ENCODE results near the gene ZNF598. TPM values are rescaled to one million over a fixed set of nuclear protein-coding genes. Genes with fewer than 3 reads are reported as not detected.

Gene ZNF598
- total RNA-seq, 1 experiment from 2014 or later = 21.6 TPM

GRCh38 chr16:1991948-1992703 lies 17.5 kb downstream of the ZNF598 start:
- DNase-seq (ENCODE audit: low read depth) = peak; percentile 87

DNA sequence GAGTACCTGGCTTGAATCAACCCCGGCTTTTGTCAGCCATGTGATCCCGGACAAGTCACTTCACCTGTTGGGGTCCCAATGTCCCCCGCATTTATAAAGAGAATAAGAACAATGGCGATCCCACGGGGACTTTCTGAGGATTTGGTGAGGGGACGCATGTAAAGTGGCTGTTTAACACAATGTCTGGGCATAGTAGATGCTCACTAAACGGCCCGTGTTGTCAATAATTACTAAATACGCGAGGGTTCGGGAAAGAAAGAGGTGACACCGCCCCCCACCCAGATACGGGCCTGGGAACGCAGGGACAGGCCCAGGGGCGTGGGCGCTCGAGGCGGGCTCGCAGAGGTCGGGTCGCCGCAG lies 18.1 kb downstream of the ZNF598 start:
- no peak for DNase-seq (ENCODE audit: low read depth)

DNA sequence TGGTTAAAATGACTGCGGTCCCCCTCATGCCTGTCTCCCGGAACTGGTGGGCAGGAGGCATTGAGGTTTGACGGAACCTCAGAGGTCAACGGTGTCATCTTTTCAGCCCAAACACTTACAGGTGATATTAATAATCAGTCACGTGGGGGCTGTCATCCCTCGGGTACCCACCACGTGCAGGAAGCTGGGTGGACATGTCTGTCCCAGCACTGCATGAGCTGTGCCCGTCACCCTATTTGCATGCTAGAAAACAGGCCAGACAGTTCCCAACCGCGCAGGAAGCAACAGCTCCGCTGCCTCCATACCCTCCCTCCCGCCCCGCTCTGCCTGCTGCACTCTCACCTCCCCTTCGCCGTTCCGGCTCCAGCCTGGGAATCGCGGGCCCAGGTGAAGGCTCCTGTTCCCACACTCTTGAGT lies 18.5 kb downstream of the ZNF598 start:
- no peak for DNase-seq (ENCODE audit: low read depth)

- peak; percentile 24 for DNase-seq (ENCODE audit: low read depth)
These were observed 19.1 kb downstream of the ZNF598 start for GRCh38 chr16:1990351-1991134.

DNA sequence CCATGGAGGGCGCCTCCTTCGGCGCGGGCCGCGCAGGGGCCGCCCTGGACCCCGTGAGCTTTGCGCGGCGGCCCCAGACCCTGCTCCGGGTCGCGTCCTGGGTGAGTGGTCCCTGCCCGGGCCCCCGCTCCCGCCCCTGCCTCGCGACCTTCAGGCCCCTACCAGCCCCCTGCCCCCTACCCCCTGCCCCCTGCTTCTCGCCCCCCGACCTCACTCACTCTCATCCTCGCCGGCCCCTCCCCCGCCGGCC lies 19.6 kb downstream of the ZNF598 start:
- no peak for DNase-seq (ENCODE audit: low read depth)

DNA sequence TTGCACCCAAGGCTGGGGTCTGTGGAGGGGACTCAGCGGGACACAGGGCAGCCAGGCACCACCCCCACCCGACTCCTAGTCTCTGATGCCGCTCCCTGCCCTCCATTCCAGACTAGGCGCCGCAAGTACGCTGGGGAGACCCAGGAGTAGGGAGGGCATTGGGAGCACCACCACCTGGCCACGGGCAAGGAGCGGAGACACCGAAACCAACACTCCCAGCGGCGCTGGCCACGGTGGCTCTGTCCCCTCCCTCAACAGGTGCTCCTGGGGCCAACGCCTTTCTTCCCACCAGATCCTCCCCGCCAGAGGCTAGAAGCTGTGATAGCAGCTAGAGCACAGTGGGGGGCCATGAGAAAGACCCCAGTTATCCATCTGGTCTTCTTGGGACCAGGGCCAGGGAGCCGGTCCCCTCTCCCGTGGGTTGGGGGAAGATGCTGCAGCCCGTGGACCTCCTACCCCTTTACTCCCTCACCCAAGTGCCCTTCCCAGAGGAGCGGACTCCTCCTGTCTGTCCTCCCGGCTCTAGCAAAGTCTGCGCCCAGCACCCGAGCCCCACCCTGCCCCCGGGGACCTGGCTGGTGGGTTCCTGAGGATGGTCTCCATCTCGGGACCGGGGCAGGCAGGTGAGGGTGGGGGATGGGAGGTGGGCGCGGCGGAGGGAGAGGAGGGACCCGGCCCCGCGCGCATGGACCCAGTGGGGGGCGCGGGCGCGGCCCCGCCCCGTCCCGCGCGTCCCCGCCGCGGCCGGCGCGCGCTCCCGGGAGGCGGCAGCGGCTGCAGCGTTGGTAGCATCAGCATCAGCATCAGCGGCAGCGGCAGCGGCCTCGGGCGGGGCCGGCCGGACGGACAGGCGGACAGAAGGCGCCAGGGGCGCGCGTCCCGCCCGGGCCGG lies 20.2 kb downstream of the ZNF598 start, which contains the start of gene SYNGR3:
Gene SYNGR3, plus strand, starts transcription at position 762 of the 892 bp plus-strand sequence. CDS start 133 bp downstream, outside the sequence.
- DNase-seq (ENCODE audit: low read depth) = peak; percentile 39

GRCh38 chr16:1987198-1987597 lies 22.4 kb downstream of the ZNF598 start:
- no peak for DNase-seq (ENCODE audit: low read depth)

- no peak for DNase-seq (ENCODE audit: low read depth)
These were observed 24.0 kb downstream of the ZNF598 start for GRCh38 chr16:1985466-1986150.

DNA sequence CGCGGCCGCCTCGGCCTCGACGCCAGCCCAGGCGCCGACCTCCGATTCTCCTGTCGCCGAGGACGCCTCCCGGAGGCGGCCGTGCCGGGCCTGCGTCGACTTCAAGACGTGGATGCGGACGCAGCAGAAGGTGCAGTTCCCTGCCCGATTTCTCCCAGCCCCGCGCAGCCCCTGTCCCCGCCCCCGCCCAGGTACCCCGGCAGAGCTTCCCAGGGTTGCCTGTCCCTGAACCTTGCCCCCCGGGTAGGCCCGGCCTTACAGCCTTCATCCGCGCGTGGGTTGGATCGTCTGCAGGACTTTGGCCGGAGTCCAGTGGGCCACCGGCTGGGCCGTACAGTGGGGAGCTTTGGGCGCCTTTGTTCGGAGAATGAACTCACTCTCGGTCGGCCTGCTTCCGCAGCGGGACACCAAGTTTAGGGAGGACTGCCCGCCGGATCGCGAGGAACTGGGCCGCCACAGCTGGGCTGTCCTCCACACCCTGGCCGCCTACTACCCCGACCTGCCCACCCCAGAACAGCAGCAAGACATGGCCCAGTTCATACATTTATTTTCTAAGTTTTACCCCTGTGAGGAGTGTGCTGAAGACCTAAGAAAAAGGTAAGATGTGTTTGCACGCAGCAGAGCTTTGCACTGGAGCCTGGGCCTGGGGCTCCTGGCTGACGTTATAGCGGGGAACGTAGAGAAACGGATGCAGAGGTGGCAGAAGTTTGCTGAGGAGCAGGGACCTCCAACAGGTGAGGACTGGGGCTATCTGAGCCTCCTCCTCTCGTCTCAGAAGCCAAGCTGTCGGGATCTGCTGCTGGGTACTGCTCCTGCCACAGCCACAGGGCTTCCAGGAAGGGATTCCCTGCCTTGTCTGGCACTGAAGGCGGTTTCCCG lies 25.0 kb downstream of the ZNF598 start:
- no peak for DNase-seq (ENCODE audit: low read depth)

- peak; percentile 94 for DNase-seq (ENCODE audit: low read depth)
These were observed 25.9 kb downstream of the ZNF598 start, which contains the start of gene GFER for GRCh38 chr16:1983544-1984346. GFER (plus strand) TSS chr16:1984193; CDS start chr16:1984219, 26 bp downstream.

- DNase-seq (ENCODE audit: low read depth) = no peak
These were observed 26.6 kb downstream of the ZNF598 start for GRCh38 chr16:1982991-1983543.

GRCh38 chr16:1982013-1982433 lies 27.6 kb downstream of the ZNF598 start:
- DNase-seq (ENCODE audit: low read depth) = no peak

- DNase-seq (ENCODE audit: low read depth) = no peak
These were observed 28.2 kb downstream of the ZNF598 start, which contains the start of gene NOXO1 for GRCh38 chr16:1981398-1981836. NOXO1 (minus strand) TSS chr16:1981469; CDS start chr16:1981179, 290 bp downstream.

GRCh38 chr16:1980770-1981087 lies 28.9 kb downstream of the ZNF598 start:
- DNase-seq (ENCODE audit: low read depth) = no peak

- DNase-seq (ENCODE audit: low read depth) = no peak
These were observed 29.4 kb downstream of the ZNF598 start for GRCh38 chr16:1980030-1980769.

- no peak for DNase-seq (ENCODE audit: low read depth)
These were observed 30.2 kb downstream of the ZNF598 start for GRCh38 chr16:1979271-1980029.

DNA sequence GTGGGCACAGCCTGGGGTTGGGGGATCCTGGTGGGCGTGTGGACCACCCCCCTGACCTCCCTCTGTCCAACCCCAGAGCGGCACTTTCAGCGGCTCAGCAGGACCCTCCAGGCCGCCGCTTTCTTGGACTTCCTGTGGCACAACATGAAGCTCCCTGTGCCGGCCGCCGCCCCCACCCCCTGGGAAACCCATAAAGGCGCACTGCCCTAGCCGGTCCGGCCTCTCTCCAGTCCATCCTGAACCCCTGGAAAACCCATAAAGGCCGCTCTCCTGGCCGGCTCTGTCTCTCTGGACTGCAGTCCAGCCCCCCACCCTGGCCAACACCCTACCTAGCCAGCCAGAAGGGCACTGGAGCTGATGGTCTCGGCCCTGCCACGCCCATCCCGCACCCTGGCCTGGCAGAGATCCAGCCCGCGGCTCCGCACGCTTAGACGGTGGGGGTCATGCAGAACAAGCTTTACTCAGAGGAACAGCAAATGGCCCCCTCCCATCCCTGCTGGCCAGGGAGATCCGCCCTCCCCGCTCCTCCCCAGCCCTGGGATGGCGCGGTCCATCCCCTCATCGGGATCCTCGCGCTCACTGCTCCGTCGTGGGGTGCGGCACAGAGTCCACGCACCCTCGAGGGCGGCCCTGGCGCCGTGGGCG lies 31.0 kb downstream of the ZNF598 start:
- DNase-seq (ENCODE audit: low read depth) = no peak

All from Daoy (cell line).